Erythroblast (primary cell): Measurements from ENCODE around the gene EDIL3.
"Not testable (repeated sequence)": the region's sequence is repeated elsewhere in the genome, so short reads cannot be mapped to it uniquely, and the experiment has no call there.

Experiments
- GATA1 ChIP-seq: IDR thresholded peaks from 2 replicates; pipeline ENCODE4 v1.6.1; 2011; ENCODE audit warnings: low read depth, mild to moderate bottlenecking, control low read depth, low read length, moderate library complexity
- POLR2A ChIP-seq: IDR thresholded peaks from 2 replicates; pipeline ENCODE4 v1.6.1; 2011; ENCODE audit warnings: mild to moderate bottlenecking, low read length

GRCh38 chr5:84018521-84018920, 366.2 kb downstream of the EDIL3 start:
- TF ChIP-seq POLR2A, GATA1: not testable (repeated sequence)
